RPMI8226 (cell line): ENCODE data around the gene CUL9.

Experiments used
- DNase-seq: peaks from one replicate; pipeline ENCODE4 v3.0.0-alpha.2; 2015

The CUL9 gene

DNA sequence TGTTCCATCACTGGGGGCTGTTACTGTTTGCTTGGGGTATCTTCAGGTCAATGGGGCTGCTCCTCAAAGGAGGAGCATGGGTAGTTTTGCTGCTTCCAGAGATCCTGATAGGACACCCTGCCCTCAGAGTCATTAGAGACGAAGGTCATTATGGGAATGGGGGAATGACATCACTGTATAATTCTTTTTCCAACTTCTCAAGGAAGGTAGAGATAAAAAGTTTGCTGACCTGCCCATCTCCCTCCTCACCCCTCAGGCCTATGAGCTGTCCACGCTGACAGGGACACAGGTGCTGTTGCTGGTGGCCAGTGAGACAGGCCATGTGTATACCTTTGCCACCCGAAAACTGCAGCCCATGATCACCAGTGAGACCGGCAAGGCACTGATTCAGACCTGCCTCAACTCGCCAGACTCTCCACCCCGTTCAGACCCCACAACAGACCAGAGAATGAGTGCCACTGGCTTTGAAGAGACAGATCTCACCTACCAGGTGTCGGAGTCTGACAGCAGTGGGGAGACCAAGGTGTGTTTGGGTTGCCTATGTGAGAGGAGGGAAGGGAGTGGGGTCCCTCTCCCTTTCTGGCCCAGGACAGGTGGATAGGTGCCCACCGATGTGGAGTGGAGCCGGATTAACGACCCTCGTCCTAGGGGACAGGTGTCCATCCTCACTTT lies 8.3 kb upstream of the CUL9 start:
- no peak for DNase-seq

DNA sequence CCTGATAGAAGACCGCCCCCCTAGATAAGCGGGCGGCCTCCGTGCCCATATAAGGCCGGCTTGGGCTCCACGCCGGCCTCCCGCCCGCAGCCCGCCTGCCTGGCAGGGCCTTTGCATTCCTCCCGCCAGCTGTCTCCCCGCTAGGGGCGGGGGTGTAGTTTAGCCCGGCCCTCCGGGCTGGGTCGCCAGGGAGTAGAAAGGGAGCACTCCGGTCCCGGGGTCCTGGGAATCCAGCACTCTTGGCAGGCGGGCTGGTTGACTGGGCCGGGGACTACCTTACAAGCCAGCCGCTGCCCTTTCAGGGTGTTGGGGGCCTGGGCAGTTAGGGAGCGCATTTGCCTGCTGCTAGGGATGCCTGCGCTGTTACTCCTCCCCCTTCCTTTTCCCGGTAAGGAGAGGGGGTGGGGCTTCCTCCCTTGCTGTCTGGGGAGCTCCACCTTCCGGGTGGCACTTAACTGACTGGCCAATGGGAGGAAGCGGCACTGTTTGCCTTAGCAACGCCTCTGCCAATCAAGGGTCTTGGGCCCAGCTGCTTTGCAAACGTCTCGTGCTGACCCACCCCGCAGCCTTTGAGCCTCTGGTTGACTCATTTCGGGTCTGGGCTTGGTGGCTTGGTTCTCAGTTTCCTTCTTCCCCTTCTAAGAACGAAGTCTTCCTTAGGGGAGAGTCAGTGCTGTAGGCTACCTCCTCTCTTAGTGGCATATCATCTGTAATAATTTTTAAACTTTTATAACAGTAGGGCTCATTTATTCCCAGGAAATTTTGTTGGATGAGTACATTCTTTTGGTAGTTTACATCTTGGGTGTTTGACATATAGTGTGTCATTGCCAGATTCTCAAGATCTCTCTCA lies 7.5 kb upstream of the CUL9 start:
- DNase-seq, result peak; percentile 97

DNA sequence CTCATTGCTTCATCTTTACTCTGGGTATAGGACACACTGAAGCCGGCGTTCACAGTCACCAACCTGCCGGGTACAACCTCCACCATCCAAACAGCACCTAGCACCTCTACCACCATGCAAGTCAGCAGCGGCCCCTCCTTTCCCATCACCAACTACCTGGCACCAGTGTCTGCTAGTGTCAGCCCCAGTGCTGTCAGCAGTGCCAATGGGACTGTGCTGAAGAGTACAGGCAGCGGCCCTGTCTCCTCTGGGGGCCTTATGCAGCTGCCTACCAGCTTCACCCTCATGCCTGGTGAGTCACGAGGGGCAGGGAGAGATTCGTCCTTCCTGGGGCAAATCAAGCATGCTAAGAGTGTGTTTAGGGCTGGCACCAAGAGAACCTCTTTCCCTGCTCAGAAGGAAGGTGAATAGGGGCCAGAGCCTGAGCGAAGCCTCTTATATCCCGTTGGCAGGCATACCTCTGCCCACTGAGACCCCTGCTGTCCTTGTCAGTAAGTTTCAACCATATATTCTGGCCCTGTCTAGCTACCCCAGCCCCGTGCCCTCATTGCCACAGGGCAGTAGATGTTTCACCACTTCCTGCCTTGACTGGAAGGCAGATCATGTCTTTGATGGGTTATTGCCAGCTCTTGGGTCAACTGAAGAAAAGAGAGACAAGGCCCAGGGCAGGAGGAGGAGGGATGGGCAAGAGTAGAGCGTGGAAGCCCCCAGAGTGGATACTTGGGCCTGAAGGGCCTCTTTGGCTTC lies 6.1 kb upstream of the CUL9 start:
- no peak for DNase-seq

DNA sequence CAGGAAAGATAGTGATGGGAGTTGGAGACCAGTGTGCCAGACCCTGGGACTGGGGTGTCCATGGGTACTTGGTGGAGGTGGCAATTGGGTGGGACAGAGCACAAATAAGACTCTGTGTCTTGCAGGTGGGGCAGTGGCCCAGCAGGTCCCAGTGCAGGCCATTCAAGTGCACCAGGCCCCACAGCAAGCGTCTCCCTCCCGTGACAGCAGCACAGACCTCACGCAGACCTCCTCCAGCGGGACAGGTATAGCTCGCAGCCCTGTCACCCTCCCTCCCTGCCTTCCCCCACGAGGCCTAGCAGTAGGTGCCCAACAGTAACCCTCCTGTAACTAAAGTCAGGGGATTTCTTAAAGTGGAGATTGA lies 5.6 kb upstream of the CUL9 start:
- no peak for DNase-seq

DNA sequence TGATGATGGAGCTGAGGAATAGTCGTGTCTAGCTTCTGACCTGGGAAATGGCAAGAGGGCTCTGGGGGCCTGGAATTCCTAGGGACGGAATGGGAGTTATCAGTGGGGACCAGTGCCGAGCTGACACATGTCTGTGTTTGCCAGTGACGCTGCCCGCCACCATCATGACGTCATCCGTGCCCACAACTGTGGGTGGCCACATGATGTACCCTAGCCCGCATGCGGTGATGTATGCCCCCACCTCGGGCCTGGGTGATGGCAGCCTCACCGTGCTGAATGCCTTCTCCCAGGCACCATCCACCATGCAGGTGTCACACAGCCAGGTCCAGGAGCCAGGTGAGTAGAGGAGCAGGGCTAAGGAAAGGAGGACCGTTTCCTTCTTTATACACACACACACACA lies 3.8 kb upstream of the CUL9 start:
- no peak for DNase-seq

DNA sequence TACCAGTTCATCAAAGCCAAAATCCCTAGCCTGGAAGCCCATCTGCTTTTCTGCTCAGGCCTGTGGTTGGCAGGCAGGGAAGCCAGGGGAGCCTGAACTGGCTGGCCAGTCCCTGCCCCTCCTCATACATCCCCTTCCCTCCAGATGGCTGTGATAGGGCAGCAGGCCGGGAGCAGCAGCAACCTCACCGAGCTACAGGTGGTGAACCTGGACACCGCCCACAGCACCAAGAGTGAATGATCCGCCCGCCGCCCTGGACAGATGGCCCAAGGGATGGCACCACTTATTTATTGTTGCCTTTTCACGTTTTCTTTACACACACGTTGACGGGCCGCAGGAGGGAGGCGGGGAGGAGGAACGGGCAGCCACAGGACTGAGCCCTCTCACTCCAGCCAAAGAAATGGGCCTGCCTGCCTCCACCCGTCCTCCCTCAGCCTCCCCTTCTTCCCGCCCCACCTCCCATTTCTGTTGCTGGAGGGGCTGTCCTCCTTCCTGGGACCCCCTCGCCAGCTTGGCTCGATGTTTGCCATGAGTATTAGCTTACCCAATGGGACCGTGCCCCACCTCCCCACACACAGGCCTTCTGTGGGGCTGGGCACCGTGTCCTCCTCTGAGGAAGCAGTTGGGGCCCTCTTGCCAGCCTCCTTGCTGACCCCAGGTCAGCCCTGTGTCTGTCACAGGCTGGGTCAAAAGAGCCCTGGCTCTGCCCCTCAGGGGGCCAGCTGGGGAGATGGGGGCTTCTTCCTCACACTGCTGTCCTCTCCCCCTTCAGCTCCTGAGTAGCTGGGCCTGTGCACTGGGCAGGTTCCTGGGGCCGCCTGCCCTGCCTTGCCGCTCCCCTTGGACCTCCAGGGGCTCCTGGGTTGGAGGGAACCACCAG lies 2.8 kb upstream of the CUL9 start:
- DNase-seq, result no peak

DNA sequence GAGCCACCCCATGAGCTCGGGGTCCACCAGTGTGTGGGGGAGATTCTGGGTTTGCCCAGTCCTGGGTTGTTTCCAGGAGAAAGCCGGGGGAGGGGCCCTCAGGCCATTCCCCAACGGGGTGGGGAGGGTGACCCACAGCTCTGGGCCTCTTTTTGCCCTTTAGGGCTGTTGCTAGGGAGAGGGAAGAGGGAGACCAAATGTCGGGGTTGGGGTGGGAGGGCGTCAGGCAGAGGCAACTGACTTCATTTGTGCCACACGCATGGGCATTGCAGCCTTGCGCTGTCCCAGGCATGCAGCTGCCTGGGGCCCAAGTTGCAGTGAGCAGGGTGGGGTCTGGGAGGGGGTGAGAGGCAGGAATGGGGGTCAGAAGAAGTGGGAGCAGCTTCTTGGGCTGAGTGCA lies 1.9 kb upstream of the CUL9 start:
- DNase-seq, result no peak

DNA sequence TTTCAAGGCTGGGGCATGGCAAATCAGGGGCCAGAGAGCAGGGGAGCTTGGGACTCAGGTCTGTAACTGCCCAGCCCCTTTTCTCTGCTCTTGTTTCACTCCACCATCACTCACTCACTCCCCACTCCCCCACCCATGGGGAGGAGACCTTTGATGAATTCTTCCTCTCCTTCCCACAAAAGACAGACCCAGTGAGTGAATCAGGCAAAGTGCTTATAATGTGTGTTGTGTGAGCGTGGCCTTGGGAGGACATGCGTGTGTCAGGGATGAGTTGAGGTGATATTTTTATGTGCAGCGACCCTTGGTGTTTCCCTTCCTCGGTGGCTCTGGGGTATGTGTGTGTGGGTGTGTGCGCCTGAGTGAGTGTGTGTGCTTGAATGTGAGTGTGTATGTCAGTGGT lies 1.0 kb upstream of the CUL9 start:
- DNase-seq, result no peak

DNA sequence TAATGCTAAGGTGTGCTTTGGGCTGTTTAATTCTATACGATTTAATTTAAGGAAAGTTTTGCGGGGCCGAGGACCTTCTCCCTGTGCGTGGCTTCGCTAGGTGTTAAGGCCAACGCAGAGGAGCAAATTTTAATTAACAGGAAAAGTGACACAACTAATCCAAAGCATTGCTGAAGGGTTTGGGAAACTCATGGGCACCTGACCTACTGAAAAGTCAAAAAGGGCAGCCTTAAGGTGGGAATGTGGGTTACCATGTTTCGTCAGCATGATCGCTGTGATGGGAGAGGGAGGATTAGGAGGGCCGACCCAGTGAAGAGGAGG lies 415 bp upstream of the CUL9 start:
- no peak for DNase-seq

DNA sequence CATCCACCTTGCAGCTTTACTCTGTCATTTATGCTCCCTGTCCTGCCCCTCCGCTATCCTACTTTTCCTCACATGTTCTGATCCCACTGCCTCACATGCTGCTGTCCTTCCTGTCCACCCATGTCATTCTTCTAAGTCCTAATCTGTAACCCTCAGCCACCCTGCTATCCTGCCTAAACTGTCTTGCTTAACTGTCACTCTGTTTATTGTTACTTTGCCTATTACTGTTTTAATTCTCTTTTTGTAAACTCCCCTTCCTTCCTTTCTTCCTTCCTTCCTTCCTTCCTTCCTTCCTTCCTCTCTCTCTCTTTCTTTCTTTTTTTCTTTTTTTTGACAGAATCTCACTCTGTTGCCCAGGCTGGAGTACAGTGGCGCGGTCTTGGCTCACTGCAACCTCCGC lies 1.4 kb downstream of the CUL9 start:
- no peak for DNase-seq

DNA sequence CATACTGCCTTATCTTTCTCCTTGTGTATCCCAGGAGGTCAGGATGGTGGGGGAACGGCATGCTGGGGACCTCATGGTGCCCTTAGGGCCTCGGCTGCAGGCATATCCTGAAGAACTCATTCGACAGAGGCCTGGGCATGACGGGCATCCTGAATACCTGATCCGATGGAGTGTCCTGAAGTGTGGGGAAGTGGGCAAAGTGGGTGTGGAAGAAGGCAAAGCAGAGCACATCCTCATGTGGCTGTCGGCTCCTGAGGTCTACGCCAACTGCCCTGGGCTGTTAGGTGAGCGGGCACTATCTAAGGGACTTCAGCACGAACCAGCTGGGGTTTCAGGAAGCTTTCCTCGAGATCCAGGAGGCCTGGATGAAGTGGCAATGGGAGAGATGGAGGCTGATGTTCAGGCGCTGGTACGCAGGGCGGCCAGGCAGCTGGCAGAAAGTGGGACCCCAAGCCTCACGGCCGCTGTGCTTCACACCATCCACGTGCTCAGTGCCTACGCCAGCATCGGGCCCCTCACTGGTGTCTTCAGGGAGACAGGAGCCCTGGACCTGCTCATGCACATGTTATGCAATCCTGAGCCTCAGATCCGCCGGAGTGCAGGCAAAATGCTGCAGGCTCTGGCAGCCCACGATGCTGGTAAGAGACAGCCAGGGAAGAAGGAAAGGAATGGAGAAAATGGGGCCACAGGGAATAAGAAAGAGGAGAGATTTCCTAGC lies 2.4 kb downstream of the CUL9 start:
- DNase-seq, result no peak

DNA sequence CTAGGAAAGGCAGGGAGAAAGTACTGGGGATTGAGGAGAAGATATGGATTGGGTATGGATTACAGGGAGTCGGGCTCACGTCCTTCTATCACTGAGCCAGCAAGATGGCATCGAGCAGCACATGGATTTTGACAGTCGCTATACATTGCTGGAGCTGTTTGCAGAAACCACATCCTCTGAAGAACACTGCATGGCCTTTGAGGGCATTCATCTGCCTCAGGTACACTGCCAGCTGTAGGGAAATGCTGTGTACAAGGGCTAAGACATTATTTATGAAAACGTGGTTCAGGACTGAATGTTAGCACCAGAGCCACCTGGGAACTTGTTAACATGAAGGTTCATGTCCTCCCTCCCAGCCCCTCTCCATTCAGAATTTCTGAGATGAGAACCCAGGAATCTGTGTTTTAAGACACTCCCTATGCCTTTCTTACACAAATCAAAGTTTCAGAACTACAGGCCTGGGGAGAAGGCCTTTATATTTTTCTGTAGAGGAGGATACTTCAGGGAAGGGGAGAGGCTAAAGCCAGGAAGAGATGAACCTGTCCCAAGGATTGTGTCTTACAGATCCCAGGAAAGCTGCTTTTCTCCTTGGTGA lies 3.5 kb downstream of the CUL9 start:
- no peak for DNase-seq

DNA sequence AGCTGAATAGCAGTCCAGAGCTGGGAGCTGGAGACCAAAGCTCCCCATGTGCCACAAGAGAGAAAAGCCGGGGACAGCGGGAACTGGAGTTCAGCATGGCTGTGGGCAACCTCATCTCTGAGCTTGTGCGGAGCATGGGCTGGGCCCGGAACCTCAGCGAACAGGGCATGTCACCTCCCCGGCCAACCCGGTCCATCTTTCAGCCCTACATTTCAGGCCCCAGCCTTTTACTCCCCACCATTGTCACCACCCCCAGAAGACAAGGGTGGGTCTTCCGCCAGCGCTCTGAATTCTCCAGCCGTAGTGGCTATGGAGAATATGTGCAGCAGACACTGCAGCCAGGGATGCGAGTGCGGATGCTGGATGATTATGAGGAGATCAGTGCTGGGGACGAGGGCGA lies 4.0 kb downstream of the CUL9 start:
- DNase-seq, result no peak

DNA sequence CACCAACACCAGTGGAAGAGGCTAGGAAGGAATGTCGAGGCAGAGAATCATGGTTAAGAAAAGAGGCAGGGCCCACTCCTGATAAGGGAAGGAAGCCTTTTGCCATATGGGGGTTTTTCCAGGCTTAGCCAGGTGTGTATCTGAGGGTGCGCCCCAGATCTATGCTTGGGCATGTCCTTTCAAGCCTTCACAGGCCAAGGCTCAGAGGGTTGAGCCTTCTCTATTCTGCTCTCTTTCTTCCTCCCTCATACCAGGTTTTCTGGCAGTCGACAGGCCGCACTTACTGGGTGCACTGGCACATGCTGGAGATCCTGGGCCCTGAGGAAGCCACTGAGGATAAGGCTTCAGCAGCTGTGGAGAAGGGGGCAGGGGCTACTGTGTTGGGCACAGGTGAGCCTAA lies 4.7 kb downstream of the CUL9 start:
- no peak for DNase-seq

DNA sequence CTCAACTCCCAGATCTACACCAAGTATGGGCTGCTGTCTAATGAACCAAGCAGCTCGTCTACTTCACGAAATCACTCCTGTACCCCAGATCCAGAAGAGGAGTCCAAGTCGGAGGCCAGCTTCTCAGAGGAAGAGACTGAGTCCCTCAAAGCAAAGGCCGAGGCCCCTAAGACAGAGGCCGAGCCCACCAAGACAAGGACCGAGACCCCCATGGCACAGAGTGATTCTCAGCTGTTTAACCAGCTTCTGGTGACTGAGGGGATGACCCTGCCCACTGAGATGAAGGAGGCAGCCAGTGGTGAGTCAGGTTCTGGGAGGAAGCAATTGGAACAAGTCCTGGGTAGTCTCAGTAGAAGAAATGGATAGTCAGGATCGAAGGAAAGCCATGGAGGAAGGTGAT lies 5.8 kb downstream of the CUL9 start:
- DNase-seq, result no peak

DNA sequence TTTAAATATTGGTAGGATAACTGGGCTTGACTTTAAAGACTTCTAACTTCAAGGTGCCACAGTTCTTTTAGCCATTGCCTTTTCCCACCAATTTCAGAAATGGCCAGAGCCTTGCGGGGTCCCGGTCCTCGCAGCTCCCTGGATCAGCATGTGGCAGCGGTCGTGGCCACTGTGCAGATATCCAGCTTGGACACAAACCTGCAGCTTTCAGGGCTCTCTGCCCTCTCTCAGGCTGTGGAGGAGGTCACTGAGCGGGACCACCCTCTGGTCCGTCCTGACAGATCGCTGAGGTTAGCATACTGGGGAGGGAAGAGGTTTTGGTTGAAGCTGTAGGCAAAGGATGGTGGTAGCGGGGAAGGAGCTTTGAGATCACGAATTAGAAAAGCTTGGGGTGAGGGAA lies 6.4 kb downstream of the CUL9 start:
- DNase-seq, result no peak

DNA sequence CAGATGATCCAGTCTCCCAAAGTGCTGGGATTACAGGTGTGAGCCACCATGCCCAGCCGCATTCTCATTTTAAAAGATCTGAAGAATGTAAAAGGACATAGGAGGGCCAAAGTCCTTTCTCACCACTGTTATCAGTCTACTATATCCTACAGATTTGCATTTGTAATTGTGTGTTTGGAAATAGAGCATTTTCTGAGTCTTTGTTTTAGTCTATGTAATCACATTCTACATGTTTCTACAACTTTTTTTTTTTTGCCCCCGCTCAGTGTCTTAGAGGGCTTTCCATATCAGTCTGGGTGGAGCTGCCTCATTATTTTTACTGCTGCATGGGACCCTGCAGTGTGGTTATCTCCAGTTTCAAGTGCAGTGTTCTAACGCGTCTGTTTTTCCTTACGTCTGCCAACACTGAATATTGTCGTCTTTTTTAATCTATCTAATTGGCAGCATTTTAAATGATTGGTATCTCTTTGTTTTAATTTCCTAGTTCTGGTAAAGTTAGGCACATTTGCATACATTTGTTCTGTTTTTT lies 7.8 kb downstream of the CUL9 start:
- DNase-seq, result no peak

DNA sequence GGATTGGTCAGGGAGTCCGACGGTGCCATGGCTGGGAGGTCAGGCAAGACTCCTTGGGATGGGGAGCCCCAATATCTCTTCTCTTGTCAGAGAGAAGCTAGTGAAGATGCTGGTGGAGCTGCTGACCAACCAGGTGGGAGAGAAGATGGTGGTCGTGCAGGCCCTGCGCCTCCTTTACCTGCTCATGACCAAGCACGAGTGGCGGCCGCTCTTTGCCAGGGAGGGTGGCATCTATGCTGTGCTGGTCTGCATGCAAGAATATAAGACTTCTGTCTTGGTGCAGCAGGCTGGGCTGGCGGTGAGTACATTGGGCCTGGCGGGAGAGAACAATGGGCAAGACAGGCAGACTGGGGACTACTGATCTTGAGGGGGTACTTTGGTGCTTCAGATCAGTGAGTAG lies 10.9 kb downstream of the CUL9 start:
- no peak for DNase-seq

DNA sequence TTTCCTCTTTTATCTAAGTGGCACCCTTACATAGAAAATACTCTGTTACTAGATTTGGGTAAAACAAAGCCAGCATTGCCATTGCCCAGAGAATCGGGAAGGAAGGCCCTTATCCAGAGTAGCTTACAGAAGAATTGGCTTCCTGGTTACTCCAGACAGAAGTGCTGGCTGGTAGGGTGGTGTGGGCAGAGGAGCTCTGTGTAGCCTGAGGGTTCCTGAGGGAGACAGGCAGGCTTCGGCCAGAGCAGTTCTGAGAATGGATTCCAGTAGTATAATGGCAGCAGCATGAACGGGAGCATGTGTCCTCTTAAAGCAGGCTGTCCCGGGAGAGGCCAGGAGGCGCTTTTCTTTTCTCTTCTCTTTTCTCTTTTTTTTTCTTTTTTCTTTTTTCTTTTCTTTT lies 11.9 kb downstream of the CUL9 start:
- DNase-seq, result no peak

DNA sequence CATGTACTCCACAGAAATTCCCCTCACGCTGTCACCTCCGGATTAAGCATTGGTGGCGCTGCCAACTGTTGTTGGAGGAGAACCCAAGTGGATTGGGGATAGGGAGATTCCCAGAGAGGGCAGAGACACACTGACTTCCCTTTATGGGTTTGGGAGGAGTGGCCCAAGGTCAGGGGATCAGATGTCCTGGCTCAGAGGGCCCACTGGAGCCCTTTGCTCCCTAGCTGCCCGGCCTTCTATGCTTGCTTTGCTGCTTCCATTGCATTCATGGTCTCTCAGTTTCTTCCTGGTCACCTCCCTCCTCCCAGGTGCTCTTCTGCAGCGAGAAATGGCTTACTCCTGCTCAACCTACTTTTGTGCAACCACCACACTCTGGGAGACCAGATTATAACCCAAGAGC lies 14.3 kb downstream of the CUL9 start:
- DNase-seq, result no peak

DNA sequence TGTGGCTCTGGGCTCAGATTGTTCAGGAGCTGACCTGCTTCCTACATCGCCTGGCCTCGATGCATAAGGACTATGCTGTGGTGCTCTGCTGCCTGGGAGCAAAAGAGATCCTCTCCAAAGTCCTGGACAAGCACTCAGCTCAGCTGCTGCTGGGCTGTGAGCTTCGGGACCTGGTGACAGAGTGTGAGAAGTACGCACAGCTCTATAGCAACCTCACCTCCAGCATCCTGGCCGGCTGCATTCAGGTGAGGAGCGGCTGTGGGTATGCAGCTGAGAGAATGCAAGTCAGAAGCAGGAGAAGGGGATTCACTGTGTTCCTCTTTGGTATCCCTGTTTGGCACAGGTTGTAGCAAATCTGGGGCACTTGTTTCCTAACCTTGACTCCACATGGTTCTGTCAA lies 17.9 kb downstream of the CUL9 start:
- DNase-seq, result no peak

DNA sequence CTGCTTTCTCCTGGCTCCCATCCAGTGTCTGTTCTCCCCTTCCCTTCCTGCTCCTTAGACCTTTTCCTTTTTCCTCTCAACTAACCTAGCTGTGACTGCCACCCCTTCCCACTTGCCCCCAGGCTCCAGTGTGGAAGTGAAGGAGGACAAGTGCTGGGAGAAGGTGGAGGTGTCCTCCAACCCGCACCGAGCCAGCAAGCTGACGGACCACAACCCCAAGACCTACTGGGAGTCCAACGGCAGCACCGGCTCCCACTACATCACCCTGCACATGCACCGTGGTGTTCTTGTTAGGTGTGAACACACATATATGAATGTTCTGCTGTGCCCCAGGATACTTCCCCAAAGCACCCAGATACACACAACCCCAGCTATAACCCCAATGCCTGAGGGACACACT lies 18.5 kb downstream of the CUL9 start:
- DNase-seq, result no peak
